Dendritic cell treated with granulocyte-macrophage colony-stimulating factor and Interleukin-4, amounts not matched to agents 40 ng/mL and 50 ng/mL, for 4 days (primary cell): ENCODE results near the gene CARD19.

Experiments used
- H3K27ac Mint-ChIP-seq: one replicate; pipeline ENCODE4 v1.8.0; 2022; ENCODE audit warnings: mild to moderate bottlenecking, mixed read lengths
- H3K27me3 Mint-ChIP-seq: one replicate; pipeline ENCODE4 v1.8.0; 2022; ENCODE audit warnings: mild to moderate bottlenecking, mixed read lengths
- H3K36me3 Mint-ChIP-seq: one replicate; pipeline ENCODE4 v1.8.0; 2022; ENCODE audit warnings: low read depth, mixed read lengths
- H3K4me1 Mint-ChIP-seq: one replicate; pipeline ENCODE4 v1.8.0; 2022; ENCODE audit warnings: low read depth, mixed read lengths
- H3K4me3 Mint-ChIP-seq: one replicate; pipeline ENCODE4 v1.8.0; 2022; ENCODE audit warnings: mild to moderate bottlenecking, moderate library complexity, mixed read lengths
- H3K9me3 Mint-ChIP-seq: one replicate; pipeline ENCODE4 v1.8.0; 2022; ENCODE audit warnings: mixed read lengths
- intact Hi-C: fragments of 100-400 bp; cut with micrococcal nuclease; formaldehyde crosslinking; loops from one replicate; pipeline ENCODE4 v1.15.0; 2022

CARD19 gene

GRCh38 chr9:93059011-93059714 is 36.9 kb upstream of the CARD19 start:
- intact Hi-C loops = loop anchor here (5.0 kb wide), 1 partner anchor 38 kb away; the partner anchor contains the start of gene CARD19
- H3K27ac Mint-ChIP-seq = peak overlapping the region; percentile 65
- no peaks in the 10 kb centered on the region for H3K36me3 Mint-ChIP-seq
- no peaks in the 10 kb centered on the region for H3K9me3 Mint-ChIP-seq
- peaks cover 61% of the 10 kb centered on the region for H3K4me1 Mint-ChIP-seq
- peaks cover 20% of the 10 kb centered on the region for H3K27me3 Mint-ChIP-seq
- H3K4me3 Mint-ChIP-seq = peak overlapping the region; percentile 66

GRCh38 chr9:93059715-93060578 is 36.1 kb upstream of the CARD19 start:
- Mint-ChIP-seq H3K27ac (peak overlapping the region; percentile 65), H3K27me3 (peaks cover 20% of the 10 kb centered on the region), H3K36me3 (no peaks in the 10 kb centered on the region), H3K4me1 (peaks cover 66% of the 10 kb centered on the region), H3K4me3 (peak overlapping the region; percentile 66), H3K9me3 (no peaks in the 10 kb centered on the region)
- intact Hi-C loops = loop anchor here (5.0 kb wide), 1 partner anchor 37 kb away; the partner anchor contains the start of gene CARD19

GRCh38 chr9:93060746-93061259 is 35.2 kb upstream of the CARD19 start:
- no peak overlapping the region for H3K4me3 Mint-ChIP-seq
- no peaks in the 10 kb centered on the region for H3K9me3 Mint-ChIP-seq
- no peaks in the 10 kb centered on the region for H3K36me3 Mint-ChIP-seq
- H3K27me3 Mint-ChIP-seq = peaks cover 20% of the 10 kb centered on the region
- intact Hi-C loops = no loop called here
- H3K27ac Mint-ChIP-seq = peak overlapping the region; percentile 65
- peaks cover 66% of the 10 kb centered on the region for H3K4me1 Mint-ChIP-seq

GRCh38 chr9:93061260-93061751 is 34.7 kb upstream of the CARD19 start:
- Mint-ChIP-seq H3K4me1 (peaks cover 65% of the 10 kb centered on the region), H3K27ac (no peak overlapping the region), H3K27me3 (peaks cover 20% of the 10 kb centered on the region), H3K36me3 (no peaks in the 10 kb centered on the region), H3K9me3 (no peaks in the 10 kb centered on the region), H3K4me3 (no peak overlapping the region)
- intact Hi-C loops = no loop called here

GRCh38 chr9:93061791-93062763 is 33.9 kb upstream of the CARD19 start:
- no peaks in the 10 kb centered on the region for H3K9me3 Mint-ChIP-seq
- H3K36me3 Mint-ChIP-seq = no peaks in the 10 kb centered on the region
- H3K4me3 Mint-ChIP-seq = no peak overlapping the region
- H3K27me3 Mint-ChIP-seq = peaks cover 20% of the 10 kb centered on the region
- peaks cover 65% of the 10 kb centered on the region for H3K4me1 Mint-ChIP-seq
- intact Hi-C loops = no loop called here
- H3K27ac Mint-ChIP-seq = peak overlapping the region; percentile 37

GRCh38 chr9:93064392-93065134 is 31.5 kb upstream of the CARD19 start:
- H3K4me3 Mint-ChIP-seq = no peak overlapping the region
- H3K36me3 Mint-ChIP-seq = no peaks in the 10 kb centered on the region
- peaks cover 11% of the 10 kb centered on the region for H3K27me3 Mint-ChIP-seq
- peak overlapping the region; percentile 37 for H3K27ac Mint-ChIP-seq
- intact Hi-C loops = no loop called here
- H3K4me1 Mint-ChIP-seq = peaks cover 53% of the 10 kb centered on the region
- H3K9me3 Mint-ChIP-seq = no peaks in the 10 kb centered on the region

- Mint-ChIP-seq H3K27me3 (peaks cover 9% of the 10 kb centered on the region), H3K4me3 (no peak overlapping the region), H3K27ac (peak overlapping the region; percentile 6), H3K36me3 (no peaks in the 10 kb centered on the region), H3K4me1 (peaks cover 47% of the 10 kb centered on the region), H3K9me3 (no peaks in the 10 kb centered on the region)
- intact Hi-C loops = no loop called here
These were observed 30.8 kb upstream of the CARD19 start for GRCh38 chr9:93065135-93065720.

GRCh38 chr9:93066978-93067603 is 28.9 kb upstream of the CARD19 start:
- H3K27ac Mint-ChIP-seq = no peak overlapping the region
- H3K36me3 Mint-ChIP-seq = no peaks in the 10 kb centered on the region
- H3K9me3 Mint-ChIP-seq = no peaks in the 10 kb centered on the region
- intact Hi-C loops = no loop called here
- H3K4me1 Mint-ChIP-seq = peaks cover 31% of the 10 kb centered on the region
- no peak overlapping the region for H3K4me3 Mint-ChIP-seq
- H3K27me3 Mint-ChIP-seq = peaks cover 1% of the 10 kb centered on the region

GRCh38 chr9:93068956-93069355 is 27.1 kb upstream of the CARD19 start:
- Mint-ChIP-seq H3K9me3 (no peaks in the 10 kb centered on the region), H3K27me3 (no peaks in the 10 kb centered on the region), H3K4me1 (peaks cover 23% of the 10 kb centered on the region), H3K27ac (no peak overlapping the region), H3K4me3 (no peak overlapping the region), H3K36me3 (no peaks in the 10 kb centered on the region)
- intact Hi-C loops = no loop called here

- intact Hi-C loops = no loop called here
- H3K9me3 Mint-ChIP-seq = no peaks in the 10 kb centered on the region
- no peaks in the 10 kb centered on the region for H3K36me3 Mint-ChIP-seq
- H3K27me3 Mint-ChIP-seq = no peaks in the 10 kb centered on the region
- no peak overlapping the region for H3K27ac Mint-ChIP-seq
- no peak overlapping the region for H3K4me3 Mint-ChIP-seq
- H3K4me1 Mint-ChIP-seq = no peaks in the 10 kb centered on the region
These were observed 24.6 kb upstream of the CARD19 start for GRCh38 chr9:93071464-93071863.

- intact Hi-C loops = no loop called here
- no peaks in the 10 kb centered on the region for H3K27me3 Mint-ChIP-seq
- H3K9me3 Mint-ChIP-seq = no peaks in the 10 kb centered on the region
- H3K4me1 Mint-ChIP-seq = no peaks in the 10 kb centered on the region
- no peaks in the 10 kb centered on the region for H3K36me3 Mint-ChIP-seq
- H3K27ac Mint-ChIP-seq = no peak overlapping the region
- no peak overlapping the region for H3K4me3 Mint-ChIP-seq
These were observed 23.6 kb upstream of the CARD19 start for GRCh38 chr9:93072383-93072795.

- Mint-ChIP-seq H3K9me3 (no peaks in the 10 kb centered on the region), H3K27me3 (no peaks in the 10 kb centered on the region), H3K27ac (no peak overlapping the region), H3K36me3 (no peaks in the 10 kb centered on the region), H3K4me3 (no peak overlapping the region), H3K4me1 (no peaks in the 10 kb centered on the region)
- intact Hi-C loops = no loop called here
These were observed 19.8 kb upstream of the CARD19 start for GRCh38 chr9:93076101-93076791.
